Measurements from ENCODE around the gene GDPD5. TPM values are rescaled to one million over a fixed set of nuclear protein-coding genes. Genes with fewer than 3 reads are reported as not detected.

GDPD5 gene
- total RNA-seq, 3 donors from 2014 or later (not counting 1 experiment from before 2014, with no cell fraction given), result 49.7 to 95.2 (median 60.2) TPM

DNA sequence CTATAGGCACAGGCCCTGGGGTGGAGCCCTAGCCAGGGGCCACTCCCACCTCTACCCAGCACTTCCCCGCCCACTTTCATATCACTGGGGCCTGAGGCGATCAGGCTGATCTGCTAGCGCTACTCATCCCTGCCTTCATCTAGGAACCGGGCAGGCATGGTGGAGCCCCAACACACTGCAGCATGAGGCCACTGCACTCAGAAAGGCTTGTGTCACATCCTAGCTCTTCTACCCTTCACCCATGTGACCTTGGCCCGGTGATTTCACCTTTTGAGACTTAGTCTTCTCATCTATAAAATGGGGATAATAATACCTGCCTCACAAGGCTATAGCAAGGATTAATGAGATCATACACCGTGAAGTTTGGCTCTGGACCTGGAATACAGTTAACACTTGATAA is 18.1 kb upstream of the GDPD5 start:
- 90% methylated on average over 6 of the region's 6 CpGs for WGBS (ENCODE audit: insufficient coverage)
- peaks cover under 1 to 16% of the 10 kb centered on the region in 2 donors for H3K4me1 Mint-ChIP-seq
- H3K4me3 Mint-ChIP-seq, result no peak overlapping the region
- TF ChIP-seq CTCF (IDR thresholded peaks at IDR 0.05), result no peak
- H3K27me3 Mint-ChIP-seq (ENCODE audit: low read depth in 2 of 2), result peaks cover 0 to 10% of the 10 kb centered on the region in 2 donors
- H3K9me3 Mint-ChIP-seq, result no peaks in the 10 kb centered on the region
- H3K27ac Mint-ChIP-seq, result no peak overlapping the region
- DNase-seq, result no peak
- no peaks in the 10 kb centered on the region for H3K27me3 ChIP-seq (ENCODE audit: control insufficient read depth, insufficient read depth, low read length)
- H3K36me3 ChIP-seq (ENCODE audit: control insufficient read depth, insufficient read depth, low read length), result no peaks in the 10 kb centered on the region
- H3K4me1 ChIP-seq (ENCODE audit: control insufficient read depth, insufficient read depth, low read length), result peaks cover 3% of the 10 kb centered on the region
- no peaks in the 10 kb centered on the region for H3K36me3 Mint-ChIP-seq
- H3K9me3 ChIP-seq (ENCODE audit: control insufficient read depth, insufficient read depth, low read length), result no peaks in the 10 kb centered on the region
- no peak overlapping the region for H3K27ac ChIP-seq (ENCODE audit: low read length)
- ATAC-seq, result no peak
- no peak overlapping the region for H3K4me3 ChIP-seq (ENCODE audit: low read length)
- intact Hi-C loops (cut with micrococcal nuclease), result no loop called here

DNA sequence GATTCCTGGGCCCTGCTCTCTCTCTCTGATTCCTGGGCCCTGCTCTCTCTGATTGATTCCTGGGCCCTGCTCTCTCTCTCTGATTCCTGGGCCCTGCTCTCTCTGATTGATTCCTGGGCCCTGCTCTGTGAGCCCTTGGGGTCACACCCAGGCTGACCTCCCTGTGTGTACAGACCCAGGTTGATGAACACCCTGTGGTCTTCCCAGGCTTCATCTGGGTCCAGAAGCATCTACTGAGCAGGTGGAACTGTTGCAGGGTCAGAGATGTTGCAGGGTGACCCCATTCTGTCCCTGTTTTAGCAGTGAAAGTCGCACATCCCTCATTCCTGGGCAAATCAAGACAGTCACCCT is 16.3 kb upstream of the GDPD5 start:
- ATAC-seq (no peak), DNase-seq (no peak)
- Mint-ChIP-seq H3K27ac (peak overlapping the region in 1 of 2 donors; percentile 39), H3K9me3 (no peaks in the 10 kb centered on the region), H3K36me3 (no peaks in the 10 kb centered on the region), H3K4me3 (no peak overlapping the region), H3K4me1 (peaks cover 18 to 25% of the 10 kb centered on the region in 2 donors), H3K27me3 (ENCODE audit: low read depth in 2 of 2) (peaks cover 0 to 15% of the 10 kb centered on the region in 2 donors)
- no peaks in the 10 kb centered on the region for H3K36me3 ChIP-seq (ENCODE audit: control insufficient read depth, insufficient read depth, low read length)
- H3K4me3 ChIP-seq (ENCODE audit: low read length), result no peak overlapping the region
- no peak overlapping the region for H3K27ac ChIP-seq (ENCODE audit: low read length)
- no peak for TF ChIP-seq CTCF (IDR thresholded peaks at IDR 0.05)
- 89% methylated on average over 1 of the region's 1 CpG for WGBS (ENCODE audit: insufficient coverage)
- intact Hi-C loops (cut with micrococcal nuclease), result no loop called here
- no peaks in the 10 kb centered on the region for H3K9me3 ChIP-seq (ENCODE audit: control insufficient read depth, insufficient read depth, low read length)
- H3K4me1 ChIP-seq (ENCODE audit: control insufficient read depth, insufficient read depth, low read length), result peaks cover 17% of the 10 kb centered on the region
- H3K27me3 ChIP-seq (ENCODE audit: control insufficient read depth, insufficient read depth, low read length), result no peaks in the 10 kb centered on the region

DNA sequence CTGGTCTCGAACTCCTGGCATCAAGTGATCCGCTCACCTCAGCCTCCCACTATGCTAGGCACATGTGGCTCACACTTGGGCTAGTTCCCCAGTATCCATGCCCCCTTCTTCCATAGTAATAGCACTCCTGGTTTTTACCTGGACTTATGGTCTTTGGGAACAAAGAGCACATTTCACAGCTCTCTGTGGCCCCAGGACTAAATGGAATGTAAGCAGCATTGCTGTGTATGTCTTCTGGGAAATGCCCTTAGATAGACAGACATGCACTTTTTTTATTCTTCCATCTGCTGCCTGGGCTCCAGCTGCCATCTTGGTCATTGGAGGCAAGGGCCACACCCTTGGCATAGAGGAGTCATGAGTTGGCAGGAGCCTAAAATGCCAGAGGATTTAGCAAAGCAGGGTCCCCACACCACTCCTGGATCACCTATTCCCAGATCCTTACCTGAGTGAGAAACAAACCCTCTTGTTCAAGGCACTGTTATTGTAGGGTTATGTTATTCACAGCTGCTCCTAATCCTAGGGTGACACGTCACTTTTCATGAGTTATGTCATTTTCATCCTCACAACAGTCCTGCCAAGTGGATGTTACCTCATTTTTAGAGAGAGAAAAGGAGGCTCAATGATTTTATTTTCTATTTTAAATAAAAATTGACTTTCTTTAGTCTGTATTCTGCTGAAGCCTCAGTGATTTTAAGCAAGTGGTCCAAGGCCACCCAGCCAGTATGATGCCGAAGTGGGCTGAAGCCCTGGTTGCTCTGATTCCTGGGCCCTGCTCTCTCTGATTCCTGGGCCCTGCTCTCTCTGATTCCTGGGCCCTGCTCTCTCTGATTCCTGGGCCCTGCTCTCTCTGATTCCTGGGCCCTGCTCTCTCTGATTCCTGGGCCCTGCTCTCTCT is 15.7 kb upstream of the GDPD5 start:
- no peak overlapping the region for H3K27ac ChIP-seq (ENCODE audit: low read length)
- H3K4me1 Mint-ChIP-seq, result peaks cover 24 to 31% of the 10 kb centered on the region in 2 donors
- H3K4me3 Mint-ChIP-seq, result no peak overlapping the region
- intact Hi-C loops (cut with micrococcal nuclease), result no loop called here
- no peaks in the 10 kb centered on the region for H3K36me3 ChIP-seq (ENCODE audit: control insufficient read depth, insufficient read depth, low read length)
- no peaks in the 10 kb centered on the region for H3K36me3 Mint-ChIP-seq
- no peaks in the 10 kb centered on the region for H3K9me3 Mint-ChIP-seq
- no peak for TF ChIP-seq CTCF (IDR thresholded peaks at IDR 0.05)
- ATAC-seq, result no peak
- 93% methylated on average over 3 of the region's 4 CpGs for WGBS (ENCODE audit: insufficient coverage)
- H3K27me3 Mint-ChIP-seq (ENCODE audit: low read depth in 2 of 2), result peaks cover 0 to 15% of the 10 kb centered on the region in 2 donors
- H3K4me3 ChIP-seq (ENCODE audit: low read length), result no peak overlapping the region
- peak overlapping the region in 1 of 2 donors; percentile 39 for H3K27ac Mint-ChIP-seq
- H3K9me3 ChIP-seq (ENCODE audit: control insufficient read depth, insufficient read depth, low read length), result no peaks in the 10 kb centered on the region
- no peaks in the 10 kb centered on the region for H3K27me3 ChIP-seq (ENCODE audit: control insufficient read depth, insufficient read depth, low read length)
- no peak for DNase-seq
- H3K4me1 ChIP-seq (ENCODE audit: control insufficient read depth, insufficient read depth, low read length), result peaks cover 23% of the 10 kb centered on the region

Data from natural killer cell (primary cell).